Stimulated activated CD4-positive, alpha-beta T cell treated with anti-CD3 and anti-CD28 coated beads, TNF-alpha, amount 100 ng/mL, for 24 hours (primary cell): ENCODE results near the gene PTCSC3.
"Not testable (repeated sequence)": the region's sequence is repeated elsewhere in the genome, so short reads cannot be mapped to it uniquely, and the experiment has no call there.

Experiments used
- DNase-seq, 3 experiments: peaks; one replicate each; pipeline ENCODE4 v3.0.0-alpha.2; 2020; ENCODE audit warnings: low read depth in 3 of 3

PTCSC3 gene

GRCh38 chr14:36173161-36173560 is 3.4 kb downstream of the PTCSC3 start:
- no peak for DNase-seq

DNA sequence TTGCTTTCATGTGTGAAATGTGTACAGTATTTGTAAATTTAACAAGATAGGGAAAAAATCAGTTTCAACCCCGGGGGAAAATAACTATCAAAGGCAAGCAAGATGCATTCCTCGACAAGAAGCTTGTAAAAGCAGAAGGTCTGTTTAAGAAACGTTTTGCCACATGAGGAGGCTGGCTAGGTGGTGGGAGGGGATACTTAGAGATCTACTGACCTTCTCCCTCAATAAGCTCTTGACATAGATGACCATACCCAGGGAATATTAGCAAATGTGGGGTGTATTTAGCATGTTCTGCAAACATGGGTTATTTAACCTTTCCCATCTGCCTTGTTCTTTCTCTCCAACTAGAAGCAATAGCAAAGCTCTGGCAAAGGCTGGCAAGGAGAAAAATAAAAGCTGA is 4.9 kb downstream of the PTCSC3 start:
- DNase-seq: no peak

GRCh38 chr14:36167431-36167830 is 9.1 kb downstream of the PTCSC3 start:
- no peak for DNase-seq

- no peak for DNase-seq
These were observed 13.1 kb downstream of the PTCSC3 start for GRCh38 chr14:36163451-36163850.

- no peak for DNase-seq
These were observed 14.3 kb downstream of the PTCSC3 start for GRCh38 chr14:36162267-36162666.

GRCh38 chr14:36161776-36162175 is 14.7 kb downstream of the PTCSC3 start:
- no peak for DNase-seq

DNA sequence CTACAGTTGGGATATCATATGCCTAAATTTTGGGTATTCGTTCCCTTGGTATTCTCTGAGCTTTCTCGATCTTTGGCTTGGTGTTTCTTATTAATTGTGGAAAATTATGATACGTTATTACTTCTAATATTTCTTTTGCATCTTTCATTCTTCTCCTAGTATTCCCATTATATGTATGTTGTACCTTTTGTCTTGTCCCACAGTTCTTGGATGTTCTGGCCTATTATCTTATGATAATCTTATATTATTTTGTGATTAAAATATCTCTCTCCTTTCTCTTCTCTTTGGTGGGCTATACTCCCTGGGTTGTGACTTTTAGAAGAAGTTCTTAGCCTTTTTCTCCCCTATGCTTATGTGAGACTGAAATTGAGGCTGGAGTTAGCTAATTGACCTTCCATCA is 25.2 kb downstream of the PTCSC3 start:
- no peak for DNase-seq

- DNase-seq: no peak
These were observed 42.5 kb downstream of the PTCSC3 start for GRCh38 chr14:36134038-36134437.

- DNase-seq: no peak
These were observed 43.7 kb downstream of the PTCSC3 start for GRCh38 chr14:36132826-36133225.

DNA sequence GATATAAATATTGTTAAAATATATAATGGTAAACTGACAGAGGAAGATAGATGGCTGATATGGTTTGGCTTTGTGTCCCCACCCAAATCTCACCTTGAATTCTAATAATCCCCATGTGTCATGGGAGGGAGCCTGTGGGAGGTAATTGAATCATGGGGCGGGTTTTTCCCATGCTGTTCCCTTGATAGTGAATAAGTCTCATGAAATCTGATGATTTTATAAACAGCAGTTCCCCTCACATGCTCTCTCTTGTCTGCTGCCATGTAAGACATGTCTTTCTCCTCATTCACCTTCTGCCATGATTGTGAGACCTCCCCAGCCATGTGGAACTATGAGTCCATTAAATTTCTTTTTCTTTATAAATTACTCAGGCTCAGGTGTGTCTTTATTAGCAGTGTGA is 46.3 kb downstream of the PTCSC3 start:
- no peak for DNase-seq

DNA sequence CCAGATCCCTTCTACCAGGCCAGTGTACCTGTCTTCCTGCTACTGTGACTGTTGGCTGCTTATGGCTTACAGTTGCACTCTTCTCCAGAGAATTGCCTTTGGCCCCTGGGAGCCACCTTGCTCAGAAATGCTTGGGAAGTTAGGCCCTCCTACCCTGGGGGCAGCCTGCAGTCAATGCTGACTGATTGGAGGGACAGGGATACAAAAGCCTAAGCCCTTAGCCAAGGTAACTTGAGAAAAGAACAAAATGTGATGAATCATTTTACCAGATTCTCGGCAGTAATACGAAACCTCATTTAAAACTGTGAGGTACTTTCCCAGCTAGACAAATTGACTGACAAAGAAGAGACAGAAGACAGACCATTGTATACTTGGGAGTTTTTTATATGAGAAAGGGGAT is 47.3 kb downstream of the PTCSC3 start:
- DNase-seq: no peak

DNA sequence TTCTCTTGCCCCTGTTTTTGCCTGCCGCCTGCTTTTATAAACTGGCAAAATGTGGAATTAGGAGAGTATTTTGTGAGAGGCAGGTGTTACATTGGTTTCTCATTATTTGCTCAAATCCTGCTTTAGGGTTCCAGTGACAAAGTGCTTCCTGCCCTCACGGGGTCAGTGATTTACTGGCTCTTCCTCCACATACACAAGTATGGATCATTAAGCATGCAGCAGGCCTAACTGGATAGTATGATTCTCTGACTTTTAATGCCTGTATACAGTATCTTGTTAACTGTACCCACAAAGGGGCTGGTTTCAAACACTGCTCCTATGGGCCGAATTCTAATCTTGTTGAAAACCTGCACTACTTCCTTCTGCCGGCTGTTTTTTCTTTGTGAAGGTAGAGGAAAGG is 63.2 kb downstream of the PTCSC3 start:
- DNase-seq: no peak

GRCh38 chr14:36111822-36112583 is 64.5 kb downstream of the PTCSC3 start:
- no peak for DNase-seq

DNA sequence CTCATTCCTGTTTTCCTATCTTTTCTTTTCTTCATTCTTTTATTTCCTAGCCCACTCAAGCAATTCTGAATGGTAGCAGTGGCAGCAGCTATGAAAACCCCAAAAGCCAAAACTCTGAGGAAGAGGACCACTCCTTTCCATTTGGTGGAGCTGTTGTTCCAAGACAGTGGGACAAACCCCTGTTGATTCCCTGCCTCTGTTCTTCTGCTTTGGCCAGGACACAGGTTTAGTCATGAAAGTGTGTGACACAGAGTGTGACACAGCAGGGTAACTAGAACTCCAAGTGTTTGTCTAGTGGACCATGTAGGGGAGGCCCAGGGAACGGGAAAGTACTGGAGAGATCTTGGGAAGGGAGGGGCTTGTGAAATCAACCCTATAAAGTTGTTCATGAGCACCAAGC is 71.1 kb downstream of the PTCSC3 start:
- DNase-seq: no peak

DNA sequence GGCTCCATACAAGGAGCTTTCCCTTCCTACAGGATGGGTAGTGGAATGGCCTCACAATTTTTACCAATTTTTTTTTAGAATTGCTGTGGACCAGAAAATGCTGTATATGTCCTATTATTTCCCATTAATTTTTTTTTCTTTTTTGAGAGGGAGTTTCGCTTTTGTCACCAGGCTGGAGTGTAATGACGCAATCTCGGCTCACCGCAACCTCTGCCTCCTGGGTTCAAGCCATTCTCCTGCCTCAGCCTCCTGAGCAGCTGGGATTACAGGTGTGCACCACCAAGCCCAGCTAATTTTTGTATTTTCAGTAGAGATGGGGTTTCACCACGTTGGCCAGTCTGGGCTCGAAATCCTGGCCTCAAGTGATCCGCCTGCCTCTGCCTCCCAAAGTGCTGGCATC is 72.3 kb downstream of the PTCSC3 start:
- DNase-seq: not testable (repeated sequence)

DNA sequence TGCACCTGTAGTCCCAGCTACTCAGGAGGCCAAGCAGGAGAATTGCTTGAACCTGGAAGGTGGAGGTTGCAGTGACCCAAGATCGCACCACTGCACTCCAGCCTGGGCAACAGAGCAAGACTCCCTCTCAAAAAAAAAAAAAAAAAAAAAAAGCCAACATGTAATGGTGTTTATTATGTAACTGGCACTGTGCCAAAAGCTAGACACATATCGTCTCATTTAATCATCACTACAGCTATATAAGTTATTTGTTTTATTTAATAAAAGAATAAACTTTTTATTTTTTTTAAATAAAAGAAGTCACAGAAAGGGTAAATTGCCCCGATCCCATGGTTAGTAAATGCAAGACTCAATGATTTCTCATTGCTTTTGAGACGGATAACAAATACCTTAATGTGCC is 76.9 kb downstream of the PTCSC3 start:
- DNase-seq: no peak

- no peak for DNase-seq
These were observed 79.2 kb downstream of the PTCSC3 start for GRCh38 chr14:36097356-36097755.

DNA sequence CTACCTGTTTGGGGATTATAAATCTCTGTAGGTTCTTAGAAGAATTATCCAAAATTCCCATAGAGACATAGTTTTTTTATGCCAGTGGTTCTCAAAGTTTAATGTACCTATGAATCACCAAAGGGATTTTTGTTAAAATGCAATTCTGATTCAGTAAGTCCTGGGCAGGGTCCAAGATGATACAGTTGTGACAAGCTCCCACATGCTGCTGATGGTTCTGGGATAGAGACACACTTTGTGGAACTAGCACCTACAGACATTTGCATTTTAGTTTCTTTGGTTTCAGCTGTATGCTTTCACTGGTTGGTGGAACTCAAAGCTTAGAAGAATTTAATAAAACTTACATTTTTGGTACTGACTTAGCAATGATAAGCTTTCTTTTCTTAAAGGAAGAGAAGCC is 80.4 kb downstream of the PTCSC3 start:
- no peak for DNase-seq

DNA sequence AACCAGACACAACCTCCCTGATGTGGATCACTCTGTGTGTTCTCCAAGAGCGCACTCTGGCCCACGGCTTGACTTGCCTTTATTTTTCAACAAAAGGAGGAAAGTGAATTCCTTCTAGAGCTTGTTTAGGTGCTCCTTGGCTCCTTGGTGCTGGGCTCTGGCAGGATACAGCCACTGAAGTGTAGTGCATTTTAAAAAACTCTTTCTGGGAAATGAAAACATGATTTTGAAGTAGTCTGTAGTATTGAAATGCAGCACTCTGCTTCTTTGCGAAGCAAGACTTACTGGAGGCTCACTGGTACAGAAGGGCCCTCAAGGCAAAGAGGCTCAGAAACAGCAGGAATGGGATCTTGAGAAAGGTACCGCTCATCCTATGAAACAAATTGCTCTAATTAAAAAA is 81.6 kb downstream of the PTCSC3 start:
- no peak for DNase-seq

- no peak for DNase-seq
These were observed 85.4 kb downstream of the PTCSC3 start for GRCh38 chr14:36091096-36091495.

GRCh38 chr14:36087411-36087810 is 89.1 kb downstream of the PTCSC3 start:
- no peak for DNase-seq

DNA sequence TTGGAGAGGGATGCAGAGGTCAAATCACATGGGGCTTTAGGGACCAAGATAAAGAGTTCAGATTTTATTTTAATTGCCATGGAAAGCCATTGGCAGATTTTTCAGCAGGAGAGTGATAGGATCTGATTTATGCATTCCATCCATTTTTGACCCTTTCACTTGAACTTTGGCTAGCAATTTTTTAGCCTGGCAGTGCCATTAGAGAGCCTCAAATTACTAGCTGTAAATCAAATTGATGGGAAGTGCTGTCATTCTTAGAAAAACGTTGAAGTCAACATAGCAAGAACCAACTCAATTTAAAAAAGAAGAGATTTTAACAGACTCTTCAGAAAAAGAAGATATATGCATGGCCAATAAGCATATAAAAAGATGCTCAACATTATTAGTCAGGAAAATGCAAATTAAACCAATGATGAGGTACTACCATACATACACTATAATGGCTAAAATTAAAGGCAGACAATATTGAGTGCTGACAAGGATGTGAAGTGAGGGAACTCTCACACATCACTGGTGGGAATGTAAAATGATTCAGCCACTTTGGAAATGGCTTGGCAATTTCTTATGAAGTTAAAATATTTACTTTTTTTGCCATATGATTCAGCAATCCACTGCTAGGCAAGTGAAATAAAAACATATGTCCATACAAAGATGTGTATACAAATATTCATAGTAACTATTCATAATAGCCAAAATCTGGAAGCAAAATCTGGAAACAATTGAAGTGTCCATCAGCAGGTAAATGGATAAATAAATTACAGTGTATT is 89.7 kb downstream of the PTCSC3 start:
- no peak for DNase-seq

- no peak for DNase-seq
These were observed 90.7 kb downstream of the PTCSC3 start for GRCh38 chr14:36085861-36086260.
